Loucy (cell line): ENCODE results near the gene TAF9B.

Source experiments
- H2AFZ ChIP-seq: fragments of 200-600 bp; sonication (generic); 2 replicates; pipeline ENCODE4 v1.6.0; 2016; ENCODE audit warnings: antibody characterized with exemption, mild to moderate bottlenecking, low read length, moderate library complexity
- H3F3A ChIP-seq: fragments of 200-600 bp; 2 replicates; pipeline ENCODE4 v1.6.0; 2016; ENCODE audit warnings: antibody characterized with exemption, low read depth, mild to moderate bottlenecking
- H3K27me3 ChIP-seq: fragments of 200-600 bp; sonication (generic); 2 replicates; pipeline ENCODE4 v1.6.1; 2014; ENCODE audit warnings: low read length, mild to moderate bottlenecking; ENCODE audit not compliant: insufficient read depth, poor library complexity, severe bottlenecking
- H3K36me3 ChIP-seq: fragments of 200-600 bp; sonication (generic); 2 replicates; pipeline ENCODE4 v1.6.1; 2016; ENCODE audit warnings: low read length; ENCODE audit not compliant: insufficient read depth
- H3K4me1 ChIP-seq: fragments of 200-600 bp; sonication (generic); 2 replicates; pipeline ENCODE4 v1.5.1; 2014; ENCODE audit warnings: low read length, mild to moderate bottlenecking; ENCODE audit not compliant: insufficient read depth, poor library complexity, severe bottlenecking
- H3K4me2 ChIP-seq: fragments of 200-600 bp; sonication (generic); 2 replicates; pipeline ENCODE4 v1.6.0; 2014; ENCODE audit warnings: antibody characterized with exemption, low read length, low read depth, mild to moderate bottlenecking; ENCODE audit not compliant: poor library complexity, severe bottlenecking
- H3K4me3 ChIP-seq: fragments of 200-600 bp; sonication (generic); 2 replicates; pipeline ENCODE4 v1.5.1; 2014; ENCODE audit warnings: low read length, mild to moderate bottlenecking, mixed read lengths; ENCODE audit not compliant: poor library complexity, severe bottlenecking
- H3K79me2 ChIP-seq: fragments of 200-600 bp; sonication (generic); 2 replicates; pipeline ENCODE4 v1.6.1; 2014; ENCODE audit warnings: low read length; ENCODE audit not compliant: insufficient read depth
- H3K9ac ChIP-seq: fragments of 200-600 bp; sonication (generic); 2 replicates; pipeline ENCODE4 v1.6.0; 2014; ENCODE audit warnings: mild to moderate bottlenecking, low read depth, low read length, moderate library complexity; ENCODE audit not compliant: poor library complexity, severe bottlenecking
- H3K9me2 ChIP-seq: fragments of 200-600 bp; sonication (generic); replicated peaks from 2 replicates; pipeline ENCODE4 v1.6.1; 2016; ENCODE audit warnings: low read depth, low read length, mixed read lengths
- H3K9me3 ChIP-seq: fragments of 200-600 bp; sonication (generic); 2 replicates; pipeline ENCODE4 v1.6.1; 2014; ENCODE audit warnings: mild to moderate bottlenecking, antibody characterized with exemption, low read length, low read depth; ENCODE audit not compliant: insufficient read depth
- H4K20me1 ChIP-seq: fragments of 200-600 bp; sonication (generic); 2 replicates; pipeline ENCODE4 v1.6.0; 2014; ENCODE audit warnings: antibody characterized with exemption, low read length, mild to moderate bottlenecking; ENCODE audit not compliant: insufficient read depth, poor library complexity, severe bottlenecking
- EZH2phosphoT487 ChIP-seq: fragments of 200-600 bp; IDR thresholded peaks from 2 replicates; pipeline ENCODE4 v1.6.1; 2018; ENCODE audit warnings: antibody characterized with exemption, mild to moderate bottlenecking, moderate library complexity, borderline replicate concordance
- TF ChIP-seq, protein P1 (sequence below): fragments of 200-600 bp; sonication (generic); conservative IDR thresholded peaks from 2 replicates; pipeline ENCODE4 v1.5.1; 2014; ENCODE audit warnings: mild to moderate bottlenecking, antibody characterized with exemption, low read length

The TAF9B gene, protein sequence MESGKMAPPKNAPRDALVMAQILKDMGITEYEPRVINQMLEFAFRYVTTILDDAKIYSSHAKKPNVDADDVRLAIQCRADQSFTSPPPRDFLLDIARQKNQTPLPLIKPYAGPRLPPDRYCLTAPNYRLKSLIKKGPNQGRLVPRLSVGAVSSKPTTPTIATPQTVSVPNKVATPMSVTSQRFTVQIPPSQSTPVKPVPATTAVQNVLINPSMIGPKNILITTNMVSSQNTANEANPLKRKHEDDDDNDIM

DNA sequence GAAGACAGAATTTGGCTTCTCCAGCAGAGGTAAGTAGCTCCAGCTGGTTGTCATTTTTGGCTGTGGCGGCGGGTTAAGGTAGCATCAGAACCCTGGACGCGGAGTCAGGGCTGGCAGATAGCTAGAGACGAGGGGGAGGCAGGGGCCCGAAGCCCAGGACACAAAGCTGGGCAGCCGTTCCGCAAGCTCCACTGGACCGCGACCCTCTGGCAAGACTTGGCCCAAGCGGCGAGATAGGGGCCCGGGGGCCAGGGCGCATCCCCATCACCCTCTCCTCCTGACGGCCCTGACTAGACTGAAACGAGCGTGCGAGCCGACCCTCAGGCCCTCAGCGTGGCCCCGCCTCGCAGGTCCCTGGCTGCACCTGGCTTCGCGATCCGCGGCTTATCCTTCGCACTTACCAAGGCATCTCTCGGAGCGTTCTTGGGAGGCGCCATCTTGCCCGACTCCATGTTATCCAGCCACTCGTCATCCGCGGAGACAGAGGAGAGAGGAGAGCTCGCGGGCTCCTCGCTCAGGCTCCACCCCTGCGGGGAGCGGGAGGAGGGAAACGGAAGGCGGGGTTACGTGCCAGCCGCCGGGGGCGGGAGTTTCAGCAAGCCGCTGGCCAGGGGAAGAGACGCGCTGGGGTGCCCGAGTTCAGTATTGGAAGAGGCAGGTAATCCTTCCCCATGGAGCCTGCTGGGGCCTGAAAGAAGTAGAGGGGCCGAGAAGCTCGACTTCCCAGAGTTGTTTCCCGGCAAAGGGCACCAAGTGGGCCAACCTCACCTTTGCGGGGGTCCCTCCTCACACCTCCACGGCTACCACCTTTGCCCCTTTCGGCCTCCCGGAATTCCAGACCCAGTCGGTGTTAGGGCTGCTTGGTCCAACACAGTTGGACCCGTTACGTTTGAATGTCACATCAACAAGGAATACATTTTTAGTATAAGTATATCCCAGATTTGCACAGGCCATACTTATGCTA, at the start of gene TAF9B:
TAF9B (minus strand) TSS at position 491 of the 964 bp plus-strand sequence; CDS start at position 452, 39 bp downstream.
- TF ChIP-seq EZH2phosphoT487 = no peak
- TF ChIP-seq, protein P1, sequence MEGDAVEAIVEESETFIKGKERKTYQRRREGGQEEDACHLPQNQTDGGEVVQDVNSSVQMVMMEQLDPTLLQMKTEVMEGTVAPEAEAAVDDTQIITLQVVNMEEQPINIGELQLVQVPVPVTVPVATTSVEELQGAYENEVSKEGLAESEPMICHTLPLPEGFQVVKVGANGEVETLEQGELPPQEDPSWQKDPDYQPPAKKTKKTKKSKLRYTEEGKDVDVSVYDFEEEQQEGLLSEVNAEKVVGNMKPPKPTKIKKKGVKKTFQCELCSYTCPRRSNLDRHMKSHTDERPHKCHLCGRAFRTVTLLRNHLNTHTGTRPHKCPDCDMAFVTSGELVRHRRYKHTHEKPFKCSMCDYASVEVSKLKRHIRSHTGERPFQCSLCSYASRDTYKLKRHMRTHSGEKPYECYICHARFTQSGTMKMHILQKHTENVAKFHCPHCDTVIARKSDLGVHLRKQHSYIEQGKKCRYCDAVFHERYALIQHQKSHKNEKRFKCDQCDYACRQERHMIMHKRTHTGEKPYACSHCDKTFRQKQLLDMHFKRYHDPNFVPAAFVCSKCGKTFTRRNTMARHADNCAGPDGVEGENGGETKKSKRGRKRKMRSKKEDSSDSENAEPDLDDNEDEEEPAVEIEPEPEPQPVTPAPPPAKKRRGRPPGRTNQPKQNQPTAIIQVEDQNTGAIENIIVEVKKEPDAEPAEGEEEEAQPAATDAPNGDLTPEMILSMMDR = no peak
- no peaks in the 10 kb centered on the region for H3K9me2 ChIP-seq

DNA sequence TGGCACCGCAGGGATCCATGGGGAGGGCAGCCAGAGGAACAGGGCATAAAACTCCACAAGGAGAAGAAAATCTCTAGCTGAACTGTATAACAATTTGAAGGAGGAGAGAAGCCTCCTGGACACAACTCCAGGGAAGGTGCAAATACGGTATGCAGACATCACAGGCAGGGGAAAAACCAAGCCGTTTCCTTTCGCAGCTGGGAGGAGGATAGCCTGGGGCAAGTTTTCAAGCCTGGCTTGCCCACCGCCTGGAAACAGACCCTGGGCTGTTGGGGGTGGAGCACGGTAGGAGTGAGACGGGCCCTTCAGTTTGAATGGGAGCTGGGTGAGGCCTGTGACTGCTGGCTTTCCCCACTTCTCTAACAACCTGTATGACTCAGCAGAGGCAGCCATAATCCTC, 43.4 kb upstream of the TAF9B start:
- Histone ChIP-seq H4K20me1 (no peaks in the 10 kb centered on the region), H3K4me3 (no peak overlapping the region), H3K9me3 (no peaks in the 10 kb centered on the region), H3F3A (no peaks in the 10 kb centered on the region), H3K4me2 (no peak overlapping the region), H3K9me2 (no peaks in the 10 kb centered on the region), H2AFZ (no peak overlapping the region), H3K9ac (no peak overlapping the region), H3K4me1 (no peaks in the 10 kb centered on the region), H3K36me3 (no peaks in the 10 kb centered on the region), H3K27me3 (no peaks in the 10 kb centered on the region), H3K79me2 (no peaks in the 10 kb centered on the region)
- TF ChIP-seq, protein P1 = no peak
- no peak for TF ChIP-seq EZH2phosphoT487

More for the DNA sequence above, at the start of gene TAF9B:
- Histone ChIP-seq H3K4me3 (peak within 1 kb of the TSS; percentile 88), H3K27me3 (no peaks in the 10 kb centered on the region), H4K20me1 (no peaks in the 10 kb centered on the region), H2AFZ (peak within 1 kb of the TSS; percentile 92), H3K9me3 (no peaks in the 10 kb centered on the region), H3K36me3 (no peaks in the 10 kb centered on the region), H3K79me2 (0 out of 2 replicates have a peak, but pooled peaks cover 5% of the 10 kb centered on the region), H3K4me2 (peak within 1 kb of the TSS; percentile 85), H3K9ac (peak within 1 kb of the TSS; percentile 78), H3K4me1 (no peaks in the 10 kb centered on the region), H3F3A (no peaks in the 10 kb centered on the region)

DNA sequence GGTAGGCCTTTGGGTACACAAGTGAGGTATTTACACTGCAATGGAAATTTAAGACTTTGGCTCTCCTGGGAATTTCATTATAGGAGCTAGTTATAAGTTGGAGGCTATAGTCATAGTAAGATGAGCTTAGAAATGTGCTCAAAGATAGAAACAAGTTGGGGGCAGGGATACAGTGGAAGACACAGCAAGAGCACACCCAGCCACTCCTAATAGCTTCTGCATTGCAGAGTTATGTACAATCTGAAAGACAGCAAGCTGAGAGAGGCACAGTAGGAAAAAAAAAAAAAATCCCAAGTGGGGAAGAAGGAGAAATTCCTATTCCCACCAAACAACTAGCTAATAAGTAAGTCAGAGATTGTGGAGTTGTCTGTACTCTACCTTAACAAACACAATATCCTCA, 41.9 kb upstream of the TAF9B start:
- no peaks in the 10 kb centered on the region for H3K4me1 ChIP-seq
- H2AFZ ChIP-seq = no peak overlapping the region
- no peaks in the 10 kb centered on the region for H3K9me2 ChIP-seq
- H3K27me3 ChIP-seq = no peaks in the 10 kb centered on the region
- no peaks in the 10 kb centered on the region for H3K9me3 ChIP-seq
- TF ChIP-seq, protein P1 = no peak
- no peak for TF ChIP-seq EZH2phosphoT487
- no peak overlapping the region for H3K4me2 ChIP-seq
- no peak overlapping the region for H3K9ac ChIP-seq
- no peaks in the 10 kb centered on the region for H3F3A ChIP-seq
- no peaks in the 10 kb centered on the region for H4K20me1 ChIP-seq
- no peak overlapping the region for H3K4me3 ChIP-seq
- H3K79me2 ChIP-seq = no peaks in the 10 kb centered on the region
- H3K36me3 ChIP-seq = no peaks in the 10 kb centered on the region
